ELR (cell line): ENCODE results near the gene KIF16B.
"Not testable (repeated sequence)": the region's sequence is repeated elsewhere in the genome, so short reads cannot be mapped to it uniquely, and the experiment has no call there.

Source experiments
- DNase-seq: peaks from one replicate; pipeline ENCODE4 v3.0.0-alpha.2; 2015; ENCODE audit warnings: low read depth

KIF16B gene

DNA sequence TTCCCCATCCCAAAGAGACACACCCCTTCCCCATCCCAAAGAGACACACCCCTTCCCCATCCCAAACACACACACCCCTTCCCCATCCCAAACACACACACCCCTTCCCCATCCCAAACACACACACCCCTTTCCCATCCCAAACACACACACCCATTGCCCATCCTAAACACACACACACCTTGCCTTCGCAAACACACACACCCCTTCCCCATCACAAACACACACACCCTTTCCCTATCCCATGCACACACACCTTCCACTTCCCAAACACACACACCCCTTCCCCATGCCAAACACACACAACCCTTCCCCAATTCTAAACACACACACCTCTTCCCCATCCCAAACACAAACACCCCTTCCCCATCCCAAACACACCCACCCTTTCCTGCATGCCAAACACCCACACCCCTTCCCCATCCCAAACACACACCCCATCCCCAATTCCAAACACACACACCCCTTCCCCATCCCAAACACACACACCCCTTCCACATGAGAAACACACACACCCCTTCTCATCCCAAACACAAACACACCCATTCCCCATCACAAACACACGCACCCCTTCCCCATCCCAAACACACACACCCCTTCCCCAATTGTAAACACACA lies 315.3 kb downstream of the KIF16B start:
- DNase-seq: no peak

DNA sequence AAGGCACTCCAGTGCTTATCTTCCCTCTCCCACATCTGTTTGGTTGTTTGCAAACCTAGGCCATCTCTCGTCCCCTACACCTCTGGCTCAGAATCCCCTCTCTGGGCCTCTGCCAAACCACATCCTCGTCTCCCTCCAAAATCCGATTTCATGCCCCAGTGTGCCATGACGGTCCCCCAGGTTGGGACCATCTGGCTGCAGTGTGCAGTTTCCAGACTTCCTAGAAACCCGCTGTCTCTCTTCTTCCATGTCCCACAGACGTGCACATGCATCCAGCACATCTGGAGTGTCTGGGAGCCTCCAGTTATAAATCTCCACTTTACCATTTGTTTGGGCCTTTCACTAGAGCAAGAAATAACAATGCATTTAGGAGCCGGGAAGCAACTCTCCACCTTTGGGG lies 316.2 kb downstream of the KIF16B start:
- no peak for DNase-seq

DNA sequence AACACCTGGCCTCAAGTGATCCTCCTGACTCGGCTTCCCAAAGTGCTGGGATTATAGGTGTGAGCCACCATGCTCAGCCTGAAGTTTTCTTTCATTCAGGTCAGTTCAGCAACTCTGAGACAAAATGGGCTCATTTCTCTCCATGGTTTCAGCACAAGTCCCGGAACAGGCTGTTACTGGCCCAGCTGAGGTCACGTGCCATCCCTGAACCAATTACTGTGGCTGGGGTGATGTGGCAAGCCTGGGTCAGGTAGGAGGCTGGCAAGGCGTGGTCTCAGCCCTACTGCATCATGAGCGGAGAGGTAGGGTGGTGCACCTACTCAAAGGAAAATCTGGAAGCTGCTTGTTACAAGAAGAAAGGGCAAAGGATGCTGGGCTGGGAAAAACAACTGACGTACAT lies 326.4 kb downstream of the KIF16B start:
- no peak for DNase-seq

- no peak for DNase-seq
Measured at GRCh38 chr20:16246291-16246690, 327.0 kb downstream of the KIF16B start.

GRCh38 chr20:16245879-16246278 lies 327.4 kb downstream of the KIF16B start:
- no peak for DNase-seq

- DNase-seq: no peak
Measured at GRCh38 chr20:16244892-16245291, 328.4 kb downstream of the KIF16B start.

DNA sequence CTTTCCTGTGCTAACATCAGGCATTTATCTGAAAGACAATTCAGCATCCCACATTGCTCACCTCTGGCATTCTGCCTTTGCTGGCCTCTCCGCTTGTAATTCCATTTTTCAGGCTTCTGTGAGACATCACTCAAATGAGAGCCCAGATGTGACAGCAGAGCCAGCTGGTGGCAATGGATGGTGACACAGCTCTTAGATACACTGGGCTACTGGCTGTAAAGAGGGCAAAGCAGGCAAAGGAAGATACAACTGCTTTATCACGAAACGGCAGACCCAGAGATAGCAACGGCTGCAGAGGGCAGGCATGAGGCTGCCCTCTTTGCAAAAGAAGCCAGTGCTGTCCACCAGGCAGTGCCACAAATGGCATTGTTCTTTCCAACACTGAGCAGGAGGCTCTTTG lies 329.8 kb downstream of the KIF16B start:
- DNase-seq: no peak

- DNase-seq: no peak
Measured at GRCh38 chr20:16241911-16242310, 331.3 kb downstream of the KIF16B start.

DNA sequence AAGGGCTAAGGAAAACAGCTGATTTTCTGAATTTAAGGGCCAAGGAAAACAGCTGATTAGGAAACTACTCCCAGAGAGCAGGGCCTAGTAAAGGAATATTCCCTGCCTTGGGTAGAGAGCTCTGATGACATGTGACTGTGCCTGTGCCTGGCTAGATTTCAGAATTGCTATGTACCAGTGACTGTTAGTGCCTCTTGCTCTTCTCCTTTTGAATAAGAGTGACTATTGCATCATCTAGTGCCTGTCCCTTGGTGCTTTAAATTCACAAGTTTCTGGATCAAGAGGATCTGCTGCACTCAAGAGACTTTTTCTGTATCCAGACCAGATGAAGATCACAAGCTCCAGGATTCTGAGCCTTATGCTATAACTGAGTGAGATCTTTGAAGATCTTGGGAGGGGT lies 332.9 kb downstream of the KIF16B start:
- DNase-seq: no peak

DNA sequence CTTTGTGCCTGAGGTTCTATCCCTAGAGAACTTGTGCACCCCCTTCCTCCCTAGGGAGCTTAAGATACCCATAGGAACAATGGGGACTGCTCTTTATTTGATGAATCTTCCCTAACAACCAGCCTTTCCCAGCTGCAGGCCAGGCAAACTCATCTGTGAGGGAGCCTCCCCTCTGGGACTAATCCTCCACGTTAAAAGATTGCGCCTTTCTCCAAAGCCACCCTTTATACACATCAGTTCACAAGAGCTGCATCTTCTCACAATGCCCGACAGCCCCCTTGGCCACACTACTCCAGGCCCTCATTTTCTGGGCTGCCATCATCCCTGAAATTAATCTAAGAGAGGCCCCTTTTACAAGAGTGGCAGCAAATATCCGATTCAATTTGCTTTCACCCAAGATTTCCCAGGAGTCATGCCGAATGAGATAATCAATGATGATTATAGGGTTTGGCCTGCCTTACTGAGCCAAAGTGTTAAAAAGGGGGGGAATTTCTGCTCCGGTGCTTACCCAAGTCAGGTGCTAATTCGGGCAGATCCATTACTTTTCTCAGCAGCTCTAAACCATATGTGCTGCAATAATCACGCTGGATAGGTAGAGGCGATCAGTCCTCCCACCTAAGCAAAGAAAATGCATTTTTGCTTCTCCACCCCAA lies 336.5 kb downstream of the KIF16B start:
- DNase-seq: no peak

DNA sequence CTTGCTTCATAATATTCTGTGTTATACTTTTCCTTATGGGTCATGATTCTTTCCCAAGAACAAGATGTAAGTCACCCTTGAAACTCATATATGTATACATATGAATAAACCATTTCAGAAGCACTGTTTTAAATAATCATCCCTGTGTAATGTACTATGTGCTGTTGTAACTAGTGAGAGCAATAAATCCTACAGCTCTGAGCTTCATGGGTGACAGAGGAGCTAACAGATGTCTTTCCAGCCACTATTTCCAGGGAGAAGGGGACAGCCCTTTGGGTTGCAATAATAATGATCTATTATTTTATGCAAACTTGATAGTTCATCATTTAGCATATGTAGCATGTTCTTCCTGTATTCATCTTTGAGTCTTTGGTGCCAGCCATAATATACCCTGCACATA lies 342.8 kb downstream of the KIF16B start:
- DNase-seq: no peak

GRCh38 chr20:16229813-16230212 lies 343.4 kb downstream of the KIF16B start:
- DNase-seq: no peak

- DNase-seq: no peak
Measured at GRCh38 chr20:16228722-16229121, 344.5 kb downstream of the KIF16B start.

DNA sequence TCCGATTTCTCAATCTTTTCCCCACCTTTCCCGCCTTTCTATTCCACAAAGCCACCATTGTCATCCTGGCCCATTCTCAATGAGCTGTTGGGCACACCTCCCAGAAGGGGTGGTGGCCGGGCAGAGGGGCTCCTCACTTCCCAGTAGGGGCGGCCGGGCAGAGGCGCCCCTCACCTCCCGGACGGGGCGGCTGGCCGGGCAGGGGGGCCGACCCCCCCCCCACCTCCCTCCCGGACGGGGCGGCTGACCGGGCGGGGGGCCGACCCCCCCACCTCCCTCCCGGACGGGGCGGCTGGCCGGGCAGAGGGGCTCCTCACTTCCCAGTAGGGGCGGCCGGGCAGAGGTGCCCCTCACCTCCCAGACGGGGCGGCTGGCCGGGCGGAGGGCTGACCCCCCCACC lies 346.3 kb downstream of the KIF16B start:
- not testable (repeated sequence) for DNase-seq

DNA sequence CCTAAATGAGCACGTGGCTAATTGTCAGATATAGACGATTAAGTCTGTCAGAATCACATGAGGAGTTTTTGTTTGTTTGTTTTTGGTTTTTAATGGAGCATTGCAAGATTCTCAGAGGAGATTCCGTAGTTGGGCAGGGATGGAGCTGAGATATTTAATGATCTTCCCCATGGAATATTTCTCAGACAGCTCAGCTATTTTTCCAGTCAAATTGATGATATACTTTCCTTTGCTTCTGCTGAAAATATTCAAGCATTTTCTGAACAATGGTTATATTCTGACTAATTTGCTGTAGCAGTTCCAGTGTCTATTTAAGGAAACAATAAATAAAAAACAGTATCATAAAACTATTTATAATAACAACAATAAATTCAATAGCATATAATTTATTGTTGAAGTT lies 348.4 kb downstream of the KIF16B start:
- DNase-seq: no peak

DNA sequence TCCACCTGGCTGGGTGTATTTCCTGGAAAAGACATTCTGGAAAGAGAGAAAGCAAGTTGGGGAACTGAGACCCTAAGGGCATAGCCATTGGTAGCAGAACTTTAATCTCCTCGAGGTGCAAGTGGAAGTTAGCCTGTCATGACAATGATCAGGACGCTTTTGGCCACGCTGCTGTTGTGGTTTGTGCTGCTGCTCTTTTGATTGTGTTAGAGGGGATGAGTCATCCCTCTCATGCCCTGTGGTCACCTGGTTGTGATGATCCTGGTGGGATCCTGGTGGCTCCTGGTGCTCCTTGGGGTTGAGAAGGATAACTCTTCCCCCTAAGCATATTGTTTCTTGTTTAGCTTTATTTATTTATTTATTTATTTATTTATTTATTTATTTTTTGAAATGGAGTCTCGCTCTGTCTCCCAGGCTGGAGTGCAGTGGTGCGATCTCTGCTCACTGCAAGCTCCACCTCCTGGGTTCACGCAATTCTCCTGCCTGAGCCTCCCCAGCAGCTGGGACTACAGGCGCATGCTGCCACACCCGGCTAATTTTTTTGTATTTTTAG lies 350.3 kb downstream of the KIF16B start:
- no peak for DNase-seq
